Neutrophil (primary cell): ENCODE data around the gene TLK1.

ENCODE experiments used
- H3K27ac ChIP-seq: fragments of 200-600 bp; sonication (generic); 2 replicates; pipeline ENCODE4 v1.5.1; 2016; ENCODE audit warnings: mild to moderate bottlenecking, moderate library complexity
- H3K27me3 ChIP-seq: fragments of 200-600 bp; sonication (generic); 2 replicates; pipeline ENCODE4 v1.6.0; 2016; ENCODE audit warnings: mild to moderate bottlenecking
- H3K36me3 ChIP-seq: fragments of 200-600 bp; sonication (generic); 2 replicates; pipeline ENCODE4 v1.5.1; 2017
- H3K4me1 ChIP-seq, 2 experiments: fragments of 200-600 bp in 1 of 2; sonication (generic) in 1 of 2; 1 replicate in 1 of 2; 2 replicates in 1 of 2; pipeline versions ENCODE4 v1.5.1 to v1.6.1; 2013 to 2016; ENCODE audit warnings: low read depth in 1 of 2, low read length in 1 of 2, mild to moderate bottlenecking in 1 of 2, moderate library complexity in 1 of 2; ENCODE audit not compliant: control insufficient read depth in 1 of 2, insufficient read depth in 1 of 2
- H3K4me3 ChIP-seq, 2 experiments: fragments of 200-600 bp in 1 of 2; sonication (generic) in 1 of 2; 1 replicate in 1 of 2; 2 replicates in 1 of 2; pipeline ENCODE4 v1.5.1; 2013 to 2016; ENCODE audit warnings: low read depth in 1 of 2, low read length in 1 of 2, mild to moderate bottlenecking in 1 of 2, moderate library complexity in 1 of 2
- H3K9me3 ChIP-seq: fragments of 200-600 bp; sonication (generic); 2 replicates; pipeline ENCODE4 v1.5.1; 2016
- CTCF ChIP-seq: fragments of 200-600 bp; sonication (generic); IDR thresholded peaks from 2 replicates; pipeline ENCODE4 v1.5.1; 2016; ENCODE audit warnings: antibody characterized with exemption

TLK1 gene

GRCh38 chr2:170967553-170967952 lies 193.1 kb downstream of the TLK1 start:
- Histone ChIP-seq H3K4me3 (no peak overlapping the region), H3K4me1 (peaks cover 10 to 13% of the 10 kb centered on the region in 2 experiments), H3K27me3 (no peaks in the 10 kb centered on the region), H3K36me3 (peaks cover 45% of the 10 kb centered on the region), H3K27ac (no peak overlapping the region), H3K9me3 (no peaks in the 10 kb centered on the region)
- TF ChIP-seq CTCF = no peak

- H3K27me3 ChIP-seq = no peaks in the 10 kb centered on the region
These were observed 193.9 kb downstream of the TLK1 start for GRCh38 chr2:170966648-170967396.

GRCh38 chr2:170965446-170966225 lies 195.1 kb downstream of the TLK1 start:
- Histone ChIP-seq H3K4me3 (no peak overlapping the region), H3K36me3 (peaks cover 64% of the 10 kb centered on the region), H3K27ac (no peak overlapping the region), H3K9me3 (no peaks in the 10 kb centered on the region), H3K27me3 (no peaks in the 10 kb centered on the region), H3K4me1 (peaks cover 10 to 13% of the 10 kb centered on the region in 2 experiments)
- no peak for TF ChIP-seq CTCF

More at GRCh38 chr2:170966648-170967396, 193.9 kb downstream of the TLK1 start:
- Histone ChIP-seq H3K9me3 (no peaks in the 10 kb centered on the region), H3K36me3 (peaks cover 52% of the 10 kb centered on the region), H3K4me1 (peaks cover 10 to 13% of the 10 kb centered on the region in 2 experiments), H3K27ac (no peak overlapping the region), H3K4me3 (no peak overlapping the region)
- no peak for TF ChIP-seq CTCF

GRCh38 chr2:170963386-170963785 lies 197.3 kb downstream of the TLK1 start:
- Histone ChIP-seq H3K4me3 (no peak overlapping the region), H3K4me1 (no peaks in the 10 kb centered on the region), H3K36me3 (peaks cover 73% of the 10 kb centered on the region), H3K27me3 (no peaks in the 10 kb centered on the region), H3K9me3 (no peaks in the 10 kb centered on the region), H3K27ac (no peak overlapping the region)
- TF ChIP-seq CTCF = no peak

DNA sequence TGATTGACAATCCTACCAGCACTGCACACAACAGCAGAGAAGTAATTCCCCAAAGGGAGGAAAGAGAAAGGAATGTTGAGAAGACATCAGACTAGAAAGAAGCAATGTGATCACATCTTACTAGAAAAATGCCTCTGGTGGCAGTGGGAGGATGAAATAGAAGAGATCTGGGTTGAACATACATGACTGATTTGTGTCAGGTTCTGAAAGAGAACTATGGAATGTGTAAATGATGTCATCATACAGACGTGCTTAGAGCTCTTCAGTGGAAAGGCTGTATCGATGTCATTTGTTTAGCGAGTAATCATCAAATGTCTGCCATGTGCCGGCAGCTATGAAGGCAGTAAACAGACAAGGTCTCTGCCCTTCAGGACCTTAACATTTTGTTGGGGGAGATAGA lies 206.8 kb downstream of the TLK1 start:
- H3K27me3 ChIP-seq = no peaks in the 10 kb centered on the region
- H3K4me3 ChIP-seq = no peak overlapping the region
- peaks cover 12 to 16% of the 10 kb centered on the region in 2 experiments for H3K4me1 ChIP-seq
- no peak overlapping the region for H3K27ac ChIP-seq
- H3K9me3 ChIP-seq = no peaks in the 10 kb centered on the region
- peaks cover 57% of the 10 kb centered on the region for H3K36me3 ChIP-seq
- no peak for TF ChIP-seq CTCF
